Stimulated activated effector memory CD8-positive, alpha-beta T cell treated with anti-CD3 and anti-CD28 coated beads, Interleukin-12 subunit alpha, Interleukin-12 subunit beta, amount 100 ng/mL, for 72 hours (primary cell): ENCODE measurements around the gene PRADC1.

ENCODE experiments used
- ATAC-seq: fragments of 150-1000 bp; cut with Tn5 transposase; 2 replicates; pipeline ENCODE4 v1.10.0; 2021
- DNase-seq, 2 donors: peaks; one replicate each; pipeline ENCODE4 v3.0.0; 2021 to 2022; ENCODE audit warnings: low spot score in 2 of 2
- H3K27ac Mint-ChIP-seq: one replicate; pipeline ENCODE4 v1.8.0; 2022; ENCODE audit warnings: mild to moderate bottlenecking, mixed read lengths
- H3K36me3 Mint-ChIP-seq: one replicate; pipeline ENCODE4 v1.8.0; 2022; ENCODE audit warnings: mild to moderate bottlenecking, mixed read lengths
- H3K4me1 Mint-ChIP-seq: one replicate; pipeline ENCODE4 v1.8.0; 2022; ENCODE audit warnings: mixed read lengths
- H3K4me3 Mint-ChIP-seq: one replicate; pipeline ENCODE4 v1.8.0; 2022; ENCODE audit warnings: mild to moderate bottlenecking, mixed read lengths
- H3K9me3 Mint-ChIP-seq: one replicate; pipeline ENCODE4 v1.8.0; 2022; ENCODE audit warnings: mixed read lengths

PRADC1 gene

GRCh38 chr2:73233154-73233931, at the start of gene PRADC1:
TSS of gene PRADC1 (minus strand) at chr2:73233239. CDS start at chr2:73233160, 79 bp downstream.
- DNase-seq (peak; percentile 83 to 96), ATAC-seq (peak; percentile 92)
- Mint-ChIP-seq H3K36me3 (peaks cover 67% of the 10 kb centered on the region), H3K9me3 (no peaks in the 10 kb centered on the region), H3K4me3 (peak within 1 kb of the TSS; percentile 81), H3K27ac (peak within 1 kb of the TSS; percentile 98), H3K4me1 (peaks cover 33% of the 10 kb centered on the region)

- Mint-ChIP-seq H3K36me3 (no peaks in the 10 kb centered on the region), H3K4me1 (peaks cover 44% of the 10 kb centered on the region), H3K9me3 (no peaks in the 10 kb centered on the region), H3K4me3 (no peak overlapping the region), H3K27ac (no peak overlapping the region)
- no peak for ATAC-seq
- DNase-seq, result no peak
These were observed 48.2 kb upstream of the PRADC1 start for GRCh38 chr2:73281244-73281643.

- Mint-ChIP-seq H3K27ac (no peak overlapping the region), H3K36me3 (peaks cover 5% of the 10 kb centered on the region), H3K4me1 (peaks cover 32% of the 10 kb centered on the region), H3K4me3 (no peak overlapping the region), H3K9me3 (no peaks in the 10 kb centered on the region)
- ATAC-seq (no peak), DNase-seq (no peak)
These were observed 46.8 kb upstream of the PRADC1 start for GRCh38 chr2:73279852-73280251.

GRCh38 chr2:73272270-73272669, 39.2 kb upstream of the PRADC1 start:
- H3K4me3 Mint-ChIP-seq, result no peak overlapping the region
- DNase-seq, result no peak
- peaks cover 16% of the 10 kb centered on the region for H3K36me3 Mint-ChIP-seq
- peaks cover 21% of the 10 kb centered on the region for H3K4me1 Mint-ChIP-seq
- H3K9me3 Mint-ChIP-seq, result no peaks in the 10 kb centered on the region
- no peak overlapping the region for H3K27ac Mint-ChIP-seq
- no peak for ATAC-seq

DNA sequence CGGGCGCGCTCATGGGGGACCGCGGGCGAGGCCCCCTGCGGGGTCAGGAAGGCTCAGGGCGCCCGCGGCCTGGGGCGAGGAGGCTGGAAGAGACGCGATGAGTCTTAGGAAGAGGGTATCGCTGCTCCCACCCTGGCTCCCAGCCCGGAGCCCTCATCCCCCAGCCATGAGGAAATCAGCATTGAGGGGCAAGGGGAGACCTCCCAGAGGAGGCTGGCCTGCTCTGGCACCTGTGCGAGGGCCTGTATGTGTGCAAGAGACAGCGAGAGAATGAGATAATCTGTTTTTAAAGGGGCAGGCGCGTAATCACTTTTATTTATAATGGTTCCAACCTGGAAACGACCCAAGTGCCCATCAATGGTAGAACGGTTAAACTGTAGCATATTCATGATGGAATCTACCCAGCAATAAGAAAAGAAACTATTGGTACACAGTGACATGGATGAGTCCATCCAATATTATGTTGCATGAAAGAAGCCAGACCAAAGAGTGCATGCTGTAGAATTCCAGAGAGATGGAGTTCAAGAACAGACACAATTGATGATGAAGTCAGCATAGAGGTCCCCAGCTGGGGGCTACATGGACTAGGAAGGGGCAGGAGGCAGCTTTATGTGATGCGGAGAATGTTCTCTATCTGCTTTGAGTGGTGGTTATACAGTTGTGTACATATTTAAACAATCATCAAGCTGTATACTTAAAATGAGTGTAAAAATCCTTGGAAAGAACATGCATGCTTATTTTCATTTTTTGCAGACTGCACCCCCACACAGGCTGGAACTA, 36.8 kb upstream of the PRADC1 start:
- DNase-seq (no peak), ATAC-seq (no peak)
- Mint-ChIP-seq H3K4me1 (peaks cover 27% of the 10 kb centered on the region), H3K36me3 (peaks cover 21% of the 10 kb centered on the region), H3K27ac (no peak overlapping the region), H3K9me3 (no peaks in the 10 kb centered on the region), H3K4me3 (peak overlapping the region; percentile 39)

- H3K36me3 Mint-ChIP-seq, result peaks cover 25% of the 10 kb centered on the region
- H3K9me3 Mint-ChIP-seq, result no peaks in the 10 kb centered on the region
- ATAC-seq, result peak; percentile 87
- H3K4me3 Mint-ChIP-seq, result peak overlapping the region; percentile 39
- peak in 1 of 2 donors; percentile 77 for DNase-seq
- H3K27ac Mint-ChIP-seq, result no peak overlapping the region
- peaks cover 27% of the 10 kb centered on the region for H3K4me1 Mint-ChIP-seq
These were observed 36.0 kb upstream of the PRADC1 start for GRCh38 chr2:73268830-73269685.

GRCh38 chr2:73268366-73268829, 35.4 kb upstream of the PRADC1 start:
- ATAC-seq (no peak), DNase-seq (no peak)
- Mint-ChIP-seq H3K27ac (peak overlapping the region; percentile 35), H3K4me3 (peak overlapping the region; percentile 40), H3K4me1 (peaks cover 27% of the 10 kb centered on the region), H3K36me3 (peaks cover 26% of the 10 kb centered on the region), H3K9me3 (no peaks in the 10 kb centered on the region)

DNA sequence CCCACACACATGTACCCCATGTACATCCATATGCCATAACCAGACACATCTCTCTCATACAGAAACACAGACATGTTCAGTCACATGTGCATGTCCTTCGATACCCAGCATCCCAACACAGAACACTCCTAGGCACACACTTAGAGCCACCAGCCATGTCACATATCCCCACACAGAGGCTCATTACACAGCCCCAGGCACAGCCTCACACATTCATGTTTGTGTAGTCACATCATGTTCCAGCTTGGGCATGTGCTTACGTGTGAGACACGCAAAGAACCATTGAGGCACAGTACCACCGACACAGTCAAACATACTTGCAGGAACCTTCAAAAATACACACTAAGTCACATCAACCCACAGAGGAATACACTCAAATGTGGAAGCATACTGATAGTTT, 34.0 kb upstream of the PRADC1 start:
- Mint-ChIP-seq H3K9me3 (no peaks in the 10 kb centered on the region), H3K4me1 (peaks cover 27% of the 10 kb centered on the region), H3K27ac (no peak overlapping the region), H3K36me3 (peaks cover 31% of the 10 kb centered on the region), H3K4me3 (no peak overlapping the region)
- DNase-seq (no peak), ATAC-seq (no peak)

DNA sequence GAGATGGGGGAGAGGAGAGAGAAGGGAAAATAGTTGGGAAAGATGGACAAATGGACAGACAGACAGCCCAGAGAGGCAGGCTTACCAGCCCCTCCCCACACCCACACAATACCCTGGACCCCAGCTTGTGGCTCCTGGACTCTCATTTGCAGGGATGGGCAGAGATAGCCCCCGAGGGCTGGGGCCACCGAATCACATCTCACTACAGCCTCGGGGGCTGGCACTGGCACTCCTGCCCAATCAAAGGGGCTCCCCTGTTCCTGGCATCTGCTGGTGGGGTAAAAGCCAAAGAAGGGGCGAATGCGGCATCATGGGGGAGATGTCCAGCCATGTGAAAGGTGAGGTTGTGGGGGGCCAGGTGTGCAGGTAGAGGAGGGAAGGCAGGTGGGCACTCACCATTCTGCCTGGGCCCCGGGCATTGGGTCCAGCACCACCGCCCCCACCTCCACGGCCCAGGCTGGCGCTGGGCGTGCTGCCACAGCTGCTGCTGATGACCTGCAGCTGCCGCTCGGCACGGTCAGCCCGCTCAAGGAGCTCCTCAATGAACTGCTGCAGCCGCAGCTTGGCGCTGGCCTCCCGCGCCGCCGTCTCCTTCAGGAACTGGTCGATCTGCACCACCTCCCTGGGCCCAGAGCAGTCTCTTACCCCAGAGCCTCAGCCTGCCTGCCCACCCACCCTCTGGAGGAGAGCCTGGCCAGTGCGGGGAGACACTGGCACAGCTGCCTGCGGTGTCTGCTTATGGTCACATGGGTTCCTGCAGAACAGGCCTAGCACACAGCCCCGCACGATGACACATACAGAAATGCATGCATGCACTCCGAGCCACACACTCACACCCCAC, 33.2 kb upstream of the PRADC1 start:
- Mint-ChIP-seq H3K36me3 (peaks cover 31% of the 10 kb centered on the region), H3K27ac (no peak overlapping the region), H3K4me3 (no peak overlapping the region), H3K4me1 (peaks cover 27% of the 10 kb centered on the region), H3K9me3 (no peaks in the 10 kb centered on the region)
- no peak for DNase-seq
- ATAC-seq, result no peak

GRCh38 chr2:73265298-73266060, 32.4 kb upstream of the PRADC1 start:
- DNase-seq (no peak), ATAC-seq (no peak)
- H3K4me3 Mint-ChIP-seq, result no peak overlapping the region
- H3K4me1 Mint-ChIP-seq, result peaks cover 20% of the 10 kb centered on the region
- H3K9me3 Mint-ChIP-seq, result no peaks in the 10 kb centered on the region
- H3K27ac Mint-ChIP-seq, result no peak overlapping the region
- H3K36me3 Mint-ChIP-seq, result peaks cover 26% of the 10 kb centered on the region

- no peak for DNase-seq
- peaks cover 19% of the 10 kb centered on the region for H3K4me1 Mint-ChIP-seq
- H3K36me3 Mint-ChIP-seq, result peaks cover 29% of the 10 kb centered on the region
- no peak overlapping the region for H3K27ac Mint-ChIP-seq
- H3K4me3 Mint-ChIP-seq, result no peak overlapping the region
- ATAC-seq, result no peak
- no peaks in the 10 kb centered on the region for H3K9me3 Mint-ChIP-seq
These were observed 31.7 kb upstream of the PRADC1 start for GRCh38 chr2:73264783-73265182.

DNA sequence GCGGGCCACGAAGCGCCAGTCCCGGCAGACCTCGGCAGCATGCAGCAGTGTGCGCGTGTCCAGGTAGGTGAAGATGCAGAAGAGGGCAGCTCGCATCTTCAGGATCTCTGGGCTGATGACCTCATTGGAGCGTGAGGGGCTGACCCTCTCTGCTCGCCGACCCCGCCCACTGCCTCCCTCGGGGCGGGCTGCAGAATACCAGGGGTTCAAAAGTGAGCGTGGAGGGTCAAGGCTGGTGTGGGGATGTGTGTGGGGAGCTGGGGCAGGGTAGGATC, 31.2 kb upstream of the PRADC1 start:
- ATAC-seq, result no peak
- H3K27ac Mint-ChIP-seq, result no peak overlapping the region

GRCh38 chr2:73263540-73264331, 30.7 kb upstream of the PRADC1 start:
- Mint-ChIP-seq H3K36me3 (peaks cover 37% of the 10 kb centered on the region), H3K27ac (peak overlapping the region; percentile 54), H3K9me3 (no peaks in the 10 kb centered on the region), H3K4me3 (no peak overlapping the region), H3K4me1 (peaks cover 19% of the 10 kb centered on the region)
- no peak for ATAC-seq
- DNase-seq, result no peak

More for the DNA sequence above, 31.2 kb upstream of the PRADC1 start:
- peaks cover 19% of the 10 kb centered on the region for H3K4me1 Mint-ChIP-seq
- H3K9me3 Mint-ChIP-seq, result no peaks in the 10 kb centered on the region
- H3K36me3 Mint-ChIP-seq, result peaks cover 34% of the 10 kb centered on the region
- no peak overlapping the region for H3K4me3 Mint-ChIP-seq
- no peak for DNase-seq
